DND-41 (cell line): ENCODE results near the gene GNAS.

Experiments
- EZH2 ChIP-seq: IDR thresholded peaks from 3 replicates; pipeline ENCODE4 v1.6.1; 2012; ENCODE audit warnings: borderline replicate concordance, low read depth, mild to moderate bottlenecking, moderate library complexity, low read length, inconsistent platforms; ENCODE audit not compliant: severe bottlenecking
- TF ChIP-seq, protein P1 (sequence below): IDR thresholded peaks from 2 replicates; pipeline ENCODE4 v1.5.1; 2012; ENCODE audit warnings: borderline replicate concordance, low read length, moderate library complexity, mild to moderate bottlenecking; ENCODE audit not compliant: poor library complexity, severe bottlenecking; ENCODE audit errors: extremely low read depth

GRCh38 chr20:58896820-58897219 lies 44.3 kb downstream of the GNAS start:
- TF ChIP-seq, protein P1, sequence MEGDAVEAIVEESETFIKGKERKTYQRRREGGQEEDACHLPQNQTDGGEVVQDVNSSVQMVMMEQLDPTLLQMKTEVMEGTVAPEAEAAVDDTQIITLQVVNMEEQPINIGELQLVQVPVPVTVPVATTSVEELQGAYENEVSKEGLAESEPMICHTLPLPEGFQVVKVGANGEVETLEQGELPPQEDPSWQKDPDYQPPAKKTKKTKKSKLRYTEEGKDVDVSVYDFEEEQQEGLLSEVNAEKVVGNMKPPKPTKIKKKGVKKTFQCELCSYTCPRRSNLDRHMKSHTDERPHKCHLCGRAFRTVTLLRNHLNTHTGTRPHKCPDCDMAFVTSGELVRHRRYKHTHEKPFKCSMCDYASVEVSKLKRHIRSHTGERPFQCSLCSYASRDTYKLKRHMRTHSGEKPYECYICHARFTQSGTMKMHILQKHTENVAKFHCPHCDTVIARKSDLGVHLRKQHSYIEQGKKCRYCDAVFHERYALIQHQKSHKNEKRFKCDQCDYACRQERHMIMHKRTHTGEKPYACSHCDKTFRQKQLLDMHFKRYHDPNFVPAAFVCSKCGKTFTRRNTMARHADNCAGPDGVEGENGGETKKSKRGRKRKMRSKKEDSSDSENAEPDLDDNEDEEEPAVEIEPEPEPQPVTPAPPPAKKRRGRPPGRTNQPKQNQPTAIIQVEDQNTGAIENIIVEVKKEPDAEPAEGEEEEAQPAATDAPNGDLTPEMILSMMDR: no peak
- no peak for TF ChIP-seq EZH2
